Omental fat pad (tissue), 4 donors: ENCODE measurements around the gene NCF1. TPM values are rescaled to one million over a fixed set of nuclear protein-coding genes. Genes with fewer than 3 reads are reported as not detected.
"Not testable (repeated sequence)": the region's sequence is repeated elsewhere in the genome, so short reads cannot be mapped to it uniquely, and the experiment has no call there.

ENCODE experiments used
- ATAC-seq: fragments of 150-250 bp; one replicate; pipeline ENCODE4 v1.9.1; 2016; ENCODE audit warnings: mild to moderate bottlenecking, moderate library complexity; ENCODE audit not compliant: low FRiP score
- DNase-seq: peaks from one replicate; pipeline ENCODE4 v3.0.0-alpha.2; 2019; ENCODE audit warnings: low spot score
- total RNA-seq, 4 donors: library from RNA; depleted of rRNA; stranded (reverse); fragments of >200 nt; gene quantifications; one replicate each; pipeline ENCODE4 v1.1.0, GENCODE V29; 2016

NCF1 gene
- total RNA-seq, 4 donors from 2014 or later, result 1.6 to 55.3 (median 2.8) TPM

- DNase-seq, ATAC-seq: not testable (repeated sequence)
Observed at GRCh38 chr7:74772093-74772492, 1.7 kb upstream of the NCF1 start.

DNA sequence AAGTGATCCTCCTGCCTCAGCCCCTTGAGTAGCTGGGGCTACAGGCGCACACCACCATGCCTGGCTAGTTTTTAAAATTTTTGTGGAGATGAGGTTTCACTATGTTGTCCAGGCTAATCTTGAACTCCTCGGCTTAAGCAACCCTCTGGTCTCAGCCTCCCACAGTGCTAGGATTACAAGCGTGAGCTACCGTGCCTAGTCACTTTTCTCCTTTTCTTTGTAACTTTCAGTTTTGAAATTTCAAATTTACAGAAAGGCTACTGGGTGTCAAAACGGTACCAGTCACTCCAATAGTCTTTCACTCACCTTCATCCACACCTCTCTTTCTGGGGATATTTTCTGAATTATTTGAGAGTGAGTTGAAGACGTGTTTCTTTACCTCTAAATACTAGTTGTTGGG, 1.3 kb downstream of the NCF1 start:
- ATAC-seq, DNase-seq: not testable (repeated sequence)

DNA sequence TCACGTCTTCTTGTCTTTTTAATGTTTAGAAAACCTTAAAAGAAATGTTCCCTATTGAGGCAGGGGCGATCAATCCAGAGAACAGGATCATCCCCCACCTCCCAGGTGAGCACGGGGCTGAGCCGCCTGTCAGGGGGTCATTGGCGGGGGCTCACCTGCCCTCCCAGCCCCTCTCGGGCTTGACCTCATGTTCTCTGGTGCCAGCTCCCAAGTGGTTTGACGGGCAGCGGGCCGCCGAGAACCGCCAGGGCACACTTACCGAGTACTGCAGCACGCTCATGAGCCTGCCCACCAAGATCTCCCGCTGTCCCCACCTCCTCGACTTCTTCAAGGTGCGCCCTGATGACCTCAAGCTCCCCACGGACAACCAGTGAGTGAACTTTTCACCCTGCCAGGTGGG, 5.2 kb downstream of the NCF1 start:
- not testable (repeated sequence) for DNase-seq, ATAC-seq

- not testable (repeated sequence) for ATAC-seq, DNase-seq
Observed at GRCh38 chr7:74781746-74782145, 7.9 kb downstream of the NCF1 start.

GRCh38 chr7:74783595-74783994, 9.8 kb downstream of the NCF1 start:
- DNase-seq, ATAC-seq: not testable (repeated sequence)

- ATAC-seq, result peak; percentile 99
- peak; percentile 89 for DNase-seq
Observed at GRCh38 chr7:74788369-74789150, 14.7 kb downstream of the NCF1 start.

GRCh38 chr7:74789200-74789736, 15.5 kb downstream of the NCF1 start:
- DNase-seq, result not testable (repeated sequence)

DNA sequence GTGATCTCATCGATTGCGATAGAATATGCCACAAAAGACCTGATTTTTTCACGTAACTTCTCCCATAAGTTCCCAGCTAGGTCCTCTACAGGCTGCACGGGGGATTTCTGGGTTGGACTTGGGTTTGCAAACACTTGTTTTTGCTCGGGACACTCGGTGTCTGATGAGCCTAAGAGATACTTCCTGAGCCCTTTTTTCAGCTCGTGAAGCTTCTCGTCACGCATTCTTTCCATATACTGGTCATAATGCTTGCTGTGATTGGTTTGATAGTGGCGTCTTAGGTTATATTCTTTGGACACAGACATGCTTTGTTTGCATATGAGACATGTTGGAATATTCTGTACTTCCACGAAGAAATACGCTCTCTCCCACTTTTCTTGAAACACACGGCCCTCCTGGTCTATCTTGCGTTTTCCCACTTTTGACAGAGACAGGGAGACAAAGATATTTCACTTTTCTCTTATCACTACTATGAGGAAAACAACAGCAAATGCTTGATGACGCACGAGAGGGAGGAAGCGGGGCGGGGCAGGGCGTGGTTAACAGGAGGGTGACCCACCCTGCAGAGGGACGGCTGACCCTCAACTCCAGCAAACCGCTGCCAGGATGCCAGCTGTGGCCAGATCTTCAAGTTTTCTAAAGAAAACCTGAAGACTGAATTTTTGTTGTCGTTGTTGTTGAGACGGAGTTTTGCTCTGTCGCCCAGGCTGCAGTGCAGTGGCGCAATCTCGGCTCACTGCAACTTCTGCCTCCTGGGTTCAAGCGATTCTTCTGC, 24.2 kb downstream of the NCF1 start:
- DNase-seq, ATAC-seq: not testable (repeated sequence)

More at GRCh38 chr7:74789200-74789736, 15.5 kb downstream of the NCF1 start:
- peak; percentile 33 for ATAC-seq

DNA sequence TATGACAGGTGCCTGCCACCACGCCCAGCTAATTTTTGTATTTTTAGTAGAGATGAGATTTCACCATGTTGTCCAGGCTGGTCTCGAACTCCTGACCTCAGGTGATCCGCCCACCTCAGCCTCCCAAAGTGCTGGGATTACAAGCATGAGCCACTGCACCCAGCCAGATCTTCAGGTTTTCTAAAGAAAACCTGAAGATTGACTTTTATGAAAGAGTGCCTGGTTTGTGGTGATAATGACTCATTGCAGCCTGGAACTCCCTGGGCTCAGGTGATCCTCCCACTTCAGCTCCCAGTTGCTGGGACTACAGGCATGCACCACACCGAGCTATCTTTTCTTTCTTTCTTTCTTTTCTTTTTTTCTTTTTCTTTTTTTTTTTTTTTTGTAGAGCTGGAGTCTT, 24.8 kb downstream of the NCF1 start:
- ATAC-seq, result peak; percentile 42
- not testable (repeated sequence) for DNase-seq

DNA sequence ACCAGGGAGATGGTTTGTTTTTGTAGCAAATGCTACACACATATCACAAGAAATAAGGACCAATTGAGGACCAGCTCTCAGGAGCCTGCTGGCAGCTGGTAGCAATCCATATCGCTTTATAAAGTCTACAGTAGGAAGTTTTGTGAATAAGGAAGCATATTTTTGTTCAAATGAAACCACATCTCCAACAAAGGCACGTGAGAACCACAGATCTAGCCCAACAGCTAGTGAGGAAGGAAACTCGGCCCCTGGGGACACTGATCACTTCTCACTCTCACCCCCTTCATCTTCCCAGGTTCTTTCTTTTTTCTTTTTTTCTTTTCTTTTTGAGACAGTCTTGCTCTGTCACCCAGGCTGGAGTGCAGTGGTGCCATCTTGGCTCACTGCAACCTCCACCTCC, 42.1 kb downstream of the NCF1 start:
- not testable (repeated sequence) for DNase-seq, ATAC-seq

GRCh38 chr7:74820146-74820805, 46.5 kb downstream of the NCF1 start:
- not testable (repeated sequence) for DNase-seq, ATAC-seq

- not testable (repeated sequence) for DNase-seq, ATAC-seq
Observed at GRCh38 chr7:74821259-74821658, 47.4 kb downstream of the NCF1 start.

- DNase-seq, ATAC-seq: not testable (repeated sequence)
Observed at GRCh38 chr7:74829959-74830358, 56.1 kb downstream of the NCF1 start.

DNA sequence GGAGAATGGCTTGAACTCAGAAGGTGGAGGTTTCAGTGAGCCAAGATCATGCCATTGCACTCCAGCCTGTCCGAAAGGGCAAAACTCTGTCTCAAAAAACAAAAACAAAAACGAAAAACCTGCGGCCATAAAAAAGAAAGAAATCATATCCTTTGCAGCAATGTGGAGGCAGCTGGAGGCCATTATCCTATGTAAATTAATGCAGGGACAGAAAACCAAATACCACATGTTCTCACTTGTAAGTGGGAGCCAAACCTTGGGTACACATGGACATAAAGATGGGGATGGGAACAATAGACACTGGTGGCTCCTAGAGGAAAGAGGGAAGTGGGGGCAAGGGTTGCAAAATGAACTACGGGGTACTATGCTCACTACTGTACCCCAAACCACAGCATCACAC, 56.6 kb downstream of the NCF1 start:
- ATAC-seq, result not testable (repeated sequence)

More for the DNA sequence above, 56.6 kb downstream of the NCF1 start:
- DNase-seq, result not testable (repeated sequence)

Other genes starting within 250 kb of the NCF1 start
- 100 to 1,000 TPM; 119 to 178 (median 138) TPM for gene GTF2I, start 116.3 kb upstream of the NCF1 start, total RNA-seq
- gene GTF2IRD2, start 77.6 kb downstream of the NCF1 start, total RNA-seq, result 10 to 100 TPM in 2 of 4 donors, 1 to 10 TPM in 2; 8.1 to 32.6 (median 9.4) TPM
- 10 to 100 TPM in 2 of 4 donors, 1 to 10 TPM in 2; 7.7 to 22.7 (median 14.3) TPM for gene CASTOR2, start 190.7 kb downstream of the NCF1 start, total RNA-seq